Measurements from ENCODE around the gene GTPBP1. TPM values are rescaled to one million over a fixed set of nuclear protein-coding genes. Genes with fewer than 3 reads are reported as not detected.

GTPBP1 gene
- polyA plus RNA-seq, 3 donors, result 6.7 to 41.4 (median 12.7) TPM

DNA sequence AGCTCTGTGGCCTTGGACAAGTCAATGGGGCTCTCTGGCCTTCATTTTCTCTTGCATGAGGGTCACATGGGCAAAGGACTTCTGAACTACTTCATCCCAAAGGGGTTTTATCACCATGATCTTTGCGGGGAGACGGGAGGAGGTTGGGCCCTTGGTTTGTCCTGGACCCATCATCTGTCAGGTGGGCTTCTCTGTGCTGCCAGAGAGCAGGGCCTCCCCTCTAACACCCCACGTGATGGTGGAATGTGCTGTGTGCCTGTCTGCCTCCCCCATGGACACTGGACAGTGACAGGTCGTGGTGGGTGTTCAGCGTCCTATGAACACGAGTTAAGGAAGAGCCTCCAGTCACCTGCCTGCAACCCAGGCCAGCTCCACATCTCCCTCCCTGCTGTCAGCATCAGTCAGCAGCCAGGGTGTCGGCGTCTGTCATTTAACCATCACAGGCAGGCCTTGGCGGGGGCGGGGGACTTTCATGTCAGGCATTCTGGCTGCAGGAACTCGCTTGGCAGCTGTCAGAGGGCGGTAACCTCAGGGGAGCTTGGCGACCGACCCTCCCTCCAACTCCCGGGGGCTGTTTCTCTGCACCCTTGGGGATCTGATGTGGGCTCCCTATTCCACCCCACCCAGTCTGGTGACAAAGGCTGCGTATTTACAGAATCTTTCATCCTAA, 52.7 kb downstream of the GTPBP1 start:
- H3K4me3 ChIP-seq (replicated peaks in 1 of 3; ENCODE audit: low read depth in 2 of 3, low read length in 3 of 3), result no peak overlapping the region
- no peak overlapping the region for H3K9ac ChIP-seq (ENCODE audit: insufficient read depth, low read length, poor library complexity, severe bottlenecking)
- peaks cover 0 to 1% (median 0%) of the 10 kb centered on the region in 7 donors for H3K9me3 Mint-ChIP-seq
- peak overlapping the region; percentile 16 for H3K4me2 ChIP-seq (replicated peaks; ENCODE audit: extremely low read depth, low read length, poor library complexity, severe bottlenecking)
- no peak overlapping the region for H2AFZ ChIP-seq (ENCODE audit: insufficient read depth, low read depth, low read length, poor library complexity, severe bottlenecking)
- H3K4me3 Mint-ChIP-seq, result no peak overlapping the region
- peaks cover 40 to 46% of the 10 kb centered on the region in 2 donors for H3K4me1 ChIP-seq (ENCODE audit: control insufficient read depth in 1 of 2, insufficient read depth in 2 of 2, low read length in 2 of 2)
- no peaks in the 10 kb centered on the region for H3K9me3 ChIP-seq (replicated peaks in 1 of 2; ENCODE audit: control insufficient read depth in 1 of 2, insufficient read depth in 1 of 2, low read length in 2 of 2)
- H3K4me1 Mint-ChIP-seq, result peaks cover 44% of the 10 kb centered on the region
- WGBS (ENCODE audit: insufficient coverage), result 83% methylated on average over 14 of the region's 16 CpGs
- no peak for DNase-seq
- no peaks in the 10 kb centered on the region for H3K36me3 ChIP-seq (replicated peaks in 1 of 2; ENCODE audit: control insufficient read depth in 1 of 2, insufficient read depth in 2 of 2, low read length in 2 of 2)
- intact Hi-C loops (cut with micrococcal nuclease), result loop anchor here in 1 of 2 donors (5.0 to 10.0 kb wide), 4 partner anchors 51 to 766 kb away; partner anchors contain the start of genes ATF4, CBX6 and GTPBP1
- peaks cover 43% of the 10 kb centered on the region for H3K79me2 ChIP-seq (ENCODE audit: insufficient read depth, low read length)
- peaks cover 0 to 3% (median 0%) of the 10 kb centered on the region in 3 donors for H3K27me3 Mint-ChIP-seq (ENCODE audit: low read depth in 3 of 3)
- H3K27me3 ChIP-seq (ENCODE audit: control insufficient read depth in 2 of 2, insufficient read depth in 2 of 2, low read length in 2 of 2), result no peaks in the 10 kb centered on the region
- TF ChIP-seq, protein P1, sequence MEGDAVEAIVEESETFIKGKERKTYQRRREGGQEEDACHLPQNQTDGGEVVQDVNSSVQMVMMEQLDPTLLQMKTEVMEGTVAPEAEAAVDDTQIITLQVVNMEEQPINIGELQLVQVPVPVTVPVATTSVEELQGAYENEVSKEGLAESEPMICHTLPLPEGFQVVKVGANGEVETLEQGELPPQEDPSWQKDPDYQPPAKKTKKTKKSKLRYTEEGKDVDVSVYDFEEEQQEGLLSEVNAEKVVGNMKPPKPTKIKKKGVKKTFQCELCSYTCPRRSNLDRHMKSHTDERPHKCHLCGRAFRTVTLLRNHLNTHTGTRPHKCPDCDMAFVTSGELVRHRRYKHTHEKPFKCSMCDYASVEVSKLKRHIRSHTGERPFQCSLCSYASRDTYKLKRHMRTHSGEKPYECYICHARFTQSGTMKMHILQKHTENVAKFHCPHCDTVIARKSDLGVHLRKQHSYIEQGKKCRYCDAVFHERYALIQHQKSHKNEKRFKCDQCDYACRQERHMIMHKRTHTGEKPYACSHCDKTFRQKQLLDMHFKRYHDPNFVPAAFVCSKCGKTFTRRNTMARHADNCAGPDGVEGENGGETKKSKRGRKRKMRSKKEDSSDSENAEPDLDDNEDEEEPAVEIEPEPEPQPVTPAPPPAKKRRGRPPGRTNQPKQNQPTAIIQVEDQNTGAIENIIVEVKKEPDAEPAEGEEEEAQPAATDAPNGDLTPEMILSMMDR (IDR thresholded peaks at IDR 0.05), result no peak
- H3K27ac ChIP-seq (ENCODE audit: low read depth in 1 of 2, low read length in 2 of 2), result no peak overlapping the region
- no peak overlapping the region for H3K27ac Mint-ChIP-seq
- peaks cover 8% of the 10 kb centered on the region for H4K20me1 ChIP-seq (ENCODE audit: insufficient read depth, low read length)
- peaks cover 3 to 7% of the 10 kb centered on the region in 2 donors for H3K36me3 Mint-ChIP-seq

DNA sequence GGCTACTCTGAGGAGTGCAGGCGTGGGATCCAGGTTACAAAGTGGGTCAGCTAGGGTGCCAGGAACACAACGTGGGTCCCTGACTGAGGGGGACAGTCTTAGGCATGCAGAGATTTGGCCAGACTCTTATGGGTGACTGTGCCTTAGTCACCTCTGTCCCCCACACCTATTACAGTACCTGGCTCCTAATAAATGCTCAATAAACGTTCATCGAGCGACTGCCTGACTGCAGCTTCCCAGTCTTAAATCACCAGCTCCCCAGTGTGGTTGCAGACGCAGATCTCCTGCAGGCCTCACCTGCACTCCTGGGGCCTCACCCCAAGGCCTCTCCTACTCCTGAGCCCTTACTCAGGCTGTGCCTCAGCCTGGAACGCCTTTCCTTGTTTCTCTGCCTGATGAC, 53.3 kb downstream of the GTPBP1 start:
- Histone ChIP-seq H3K4me2 (replicated peaks; ENCODE audit: extremely low read depth, low read length, poor library complexity, severe bottlenecking) (no peak overlapping the region), H3K4me3 (replicated peaks in 1 of 3; ENCODE audit: low read depth in 2 of 3, low read length in 3 of 3) (no peak overlapping the region), H3K27me3 (ENCODE audit: control insufficient read depth in 2 of 2, insufficient read depth in 2 of 2, low read length in 2 of 2) (no peaks in the 10 kb centered on the region), H3K9ac (ENCODE audit: insufficient read depth, low read length, poor library complexity, severe bottlenecking) (no peak overlapping the region), H3K4me1 (ENCODE audit: control insufficient read depth in 1 of 2, insufficient read depth in 2 of 2, low read length in 2 of 2) (peaks cover 34 to 40% of the 10 kb centered on the region in 2 donors), H3K27ac (ENCODE audit: low read depth in 1 of 2, low read length in 2 of 2) (no peak overlapping the region), H3K36me3 (replicated peaks in 1 of 2; ENCODE audit: control insufficient read depth in 1 of 2, insufficient read depth in 2 of 2, low read length in 2 of 2) (no peaks in the 10 kb centered on the region), H3K79me2 (ENCODE audit: insufficient read depth, low read length) (peaks cover 37% of the 10 kb centered on the region), H4K20me1 (ENCODE audit: insufficient read depth, low read length) (peaks cover 6% of the 10 kb centered on the region), H2AFZ (ENCODE audit: insufficient read depth, low read depth, low read length, poor library complexity, severe bottlenecking) (no peak overlapping the region), H3K9me3 (replicated peaks in 1 of 2; ENCODE audit: control insufficient read depth in 1 of 2, insufficient read depth in 1 of 2, low read length in 2 of 2) (no peaks in the 10 kb centered on the region)
- Mint-ChIP-seq H3K36me3 (peaks cover 0 to 3% of the 10 kb centered on the region in 2 donors), H3K4me3 (no peak overlapping the region), H3K9me3 (peaks cover 0 to 1% (median 0%) of the 10 kb centered on the region in 7 donors), H3K27ac (no peak overlapping the region), H3K27me3 (ENCODE audit: low read depth in 3 of 3) (peaks cover 0 to 3% (median 0%) of the 10 kb centered on the region in 3 donors), H3K4me1 (peaks cover 38% of the 10 kb centered on the region)
- intact Hi-C loops (cut with micrococcal nuclease), result loop anchor here in 1 of 2 donors (5.0 to 10.0 kb wide), 4 partner anchors 52 to 766 kb away; partner anchors contain the start of genes ATF4, CBX6 and GTPBP1
- TF ChIP-seq, protein P1 (IDR thresholded peaks at IDR 0.05), result no peak
- WGBS (ENCODE audit: insufficient coverage), result 93% methylated on average over 7 of the region's 7 CpGs
- DNase-seq, result no peak
